OCI-LY1 (cell line): ENCODE data around the gene RASSF4.

Experiments
- H2AFZ ChIP-seq: fragments of 200-600 bp; sonication (generic), shearing (Covaris generic); 2 replicates; pipeline ENCODE4 v1.6.0; 2014; ENCODE audit warnings: antibody characterized with exemption, mild to moderate bottlenecking, low read length
- H3F3A ChIP-seq: fragments of 200-600 bp; sonication (generic), shearing (Covaris generic); 2 replicates; pipeline ENCODE4 v1.6.0; 2014; ENCODE audit warnings: mild to moderate bottlenecking, antibody characterized with exemption, low read length, moderate library complexity; ENCODE audit not compliant: insufficient read depth
- H3K27ac ChIP-seq: fragments of 200-600 bp; sonication (generic); 2 replicates; pipeline ENCODE4 v1.5.1; 2014; ENCODE audit warnings: low read length, mixed run types, mild to moderate bottlenecking, low read depth; ENCODE audit not compliant: poor library complexity, severe bottlenecking
- H3K27me3 ChIP-seq: fragments of 200-600 bp; sonication (generic); 2 replicates; pipeline ENCODE4 v1.6.0; 2014; ENCODE audit warnings: antibody characterized with exemption, mild to moderate bottlenecking, low read length, moderate library complexity; ENCODE audit not compliant: insufficient read depth
- H3K36me3 ChIP-seq: fragments of 200-600 bp; sonication (generic); 2 replicates; pipeline ENCODE4 v1.6.1; 2014; ENCODE audit warnings: mild to moderate bottlenecking, antibody characterized with exemption, low read length, moderate library complexity, mixed read lengths; ENCODE audit not compliant: insufficient read depth
- H3K4me1 ChIP-seq: fragments of 200-600 bp; sonication (generic); 2 replicates; pipeline ENCODE4 v1.5.1; 2014; ENCODE audit warnings: mild to moderate bottlenecking, low read length, moderate library complexity; ENCODE audit not compliant: insufficient read depth, severe bottlenecking
- H3K4me2 ChIP-seq: fragments of 200-600 bp; sonication (generic), shearing (Covaris generic); 2 replicates; pipeline ENCODE4 v1.6.1; 2014; ENCODE audit warnings: low read length
- H3K4me3 ChIP-seq: fragments of 200-600 bp; sonication (generic); 2 replicates; pipeline ENCODE4 v1.5.1; 2014; ENCODE audit warnings: low read length, low read depth, mild to moderate bottlenecking, mixed read lengths; ENCODE audit not compliant: poor library complexity, severe bottlenecking
- H3K79me2 ChIP-seq: fragments of 200-600 bp; shearing (Covaris generic); 2 replicates; pipeline ENCODE4 v1.6.1; 2016; ENCODE audit warnings: mixed run types, low read length, mixed read lengths; ENCODE audit not compliant: insufficient read depth
- H3K9ac ChIP-seq: fragments of 200-600 bp; sonication (generic), shearing (Covaris generic); 2 replicates; pipeline ENCODE4 v1.6.1; 2014; ENCODE audit warnings: mild to moderate bottlenecking, low read length, mixed read lengths
- H3K9me2 ChIP-seq: fragments of 200-600 bp; sonication (generic), shearing (Covaris generic); 2 replicates; pipeline ENCODE4 v1.6.1; 2014; ENCODE audit warnings: low read depth, mild to moderate bottlenecking, low read length, mixed read lengths
- H3K9me3 ChIP-seq: fragments of 200-600 bp; shearing (Covaris generic); 2 replicates; pipeline ENCODE4 v1.6.1; 2014; ENCODE audit warnings: low read length, mixed read lengths
- H4K20me1 ChIP-seq: fragments of 200-600 bp; sonication (generic), shearing (Covaris generic); 2 replicates; pipeline ENCODE4 v1.6.0; 2016; ENCODE audit warnings: mild to moderate bottlenecking, low read length; ENCODE audit not compliant: insufficient read depth
- EZH2 ChIP-seq: fragments of 200-600 bp; sonication (generic), shearing (Covaris generic); IDR thresholded peaks from 2 replicates; pipeline ENCODE4 v1.8.0; 2017; ENCODE audit warnings: borderline replicate concordance, mixed run types, mild to moderate bottlenecking, antibody characterized with exemption, low read length, moderate library complexity, mixed read lengths
- TF ChIP-seq, protein P1 (sequence below): fragments of 200-600 bp; sonication (generic), shearing (Covaris generic); IDR thresholded peaks from 2 replicates; pipeline ENCODE4 v1.5.1; 2017; ENCODE audit warnings: mild to moderate bottlenecking, antibody characterized with exemption, low read length, moderate library complexity, mixed read lengths

Gene RASSF4

DNA sequence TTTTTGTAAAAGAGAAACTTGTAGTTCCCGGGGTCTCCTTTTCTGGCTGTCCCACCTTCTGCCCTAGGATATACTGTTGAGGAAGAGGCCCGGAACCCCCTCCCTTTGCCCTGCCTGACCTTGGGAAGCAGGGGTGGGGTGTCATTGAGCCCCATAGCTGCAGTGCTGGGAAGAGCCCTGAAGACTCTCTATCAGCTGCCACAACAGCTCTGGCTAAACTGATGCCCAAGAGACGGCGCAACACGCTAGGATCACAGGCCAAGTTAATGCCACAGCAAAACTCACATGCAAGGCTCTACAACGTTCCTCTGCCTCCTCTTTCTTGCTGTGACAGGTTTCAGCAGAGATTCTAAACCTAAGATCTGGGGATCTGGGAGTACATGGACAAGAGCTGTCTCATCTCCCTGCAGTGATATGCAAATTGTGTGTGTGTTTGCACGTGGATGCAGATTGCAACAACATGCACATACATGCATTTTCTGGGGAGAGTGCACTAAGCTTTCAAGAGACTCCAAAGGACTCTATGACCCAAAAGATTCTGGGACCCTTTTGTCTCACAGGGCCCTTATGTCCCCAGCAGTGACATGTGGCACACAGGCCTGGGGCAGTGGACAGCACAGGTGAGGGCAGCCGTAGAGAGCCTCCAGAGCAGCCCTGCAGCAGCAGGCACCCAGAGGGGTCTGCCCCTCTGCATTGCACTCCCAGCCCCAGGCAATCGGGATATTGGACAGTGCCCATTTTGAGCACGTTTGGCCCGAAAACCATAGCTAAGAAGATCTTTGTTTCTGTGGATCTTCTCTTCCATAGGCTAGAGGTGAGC, 2.5 kb downstream of the RASSF4 start:
- Histone ChIP-seq H3K4me2 (no peak overlapping the region), H3K27me3 (no peaks in the 10 kb centered on the region), H3K27ac (no peak overlapping the region), H3F3A (no peaks in the 10 kb centered on the region), H3K4me1 (peaks cover 19% of the 10 kb centered on the region), H2AFZ (no peak overlapping the region), H3K36me3 (no peaks in the 10 kb centered on the region), H3K9me3 (no peaks in the 10 kb centered on the region), H3K9ac (no peak overlapping the region), H3K79me2 (no peaks in the 10 kb centered on the region), H4K20me1 (no peaks in the 10 kb centered on the region), H3K4me3 (no peak overlapping the region), H3K9me2 (no peaks in the 10 kb centered on the region)
- TF ChIP-seq, protein P1, sequence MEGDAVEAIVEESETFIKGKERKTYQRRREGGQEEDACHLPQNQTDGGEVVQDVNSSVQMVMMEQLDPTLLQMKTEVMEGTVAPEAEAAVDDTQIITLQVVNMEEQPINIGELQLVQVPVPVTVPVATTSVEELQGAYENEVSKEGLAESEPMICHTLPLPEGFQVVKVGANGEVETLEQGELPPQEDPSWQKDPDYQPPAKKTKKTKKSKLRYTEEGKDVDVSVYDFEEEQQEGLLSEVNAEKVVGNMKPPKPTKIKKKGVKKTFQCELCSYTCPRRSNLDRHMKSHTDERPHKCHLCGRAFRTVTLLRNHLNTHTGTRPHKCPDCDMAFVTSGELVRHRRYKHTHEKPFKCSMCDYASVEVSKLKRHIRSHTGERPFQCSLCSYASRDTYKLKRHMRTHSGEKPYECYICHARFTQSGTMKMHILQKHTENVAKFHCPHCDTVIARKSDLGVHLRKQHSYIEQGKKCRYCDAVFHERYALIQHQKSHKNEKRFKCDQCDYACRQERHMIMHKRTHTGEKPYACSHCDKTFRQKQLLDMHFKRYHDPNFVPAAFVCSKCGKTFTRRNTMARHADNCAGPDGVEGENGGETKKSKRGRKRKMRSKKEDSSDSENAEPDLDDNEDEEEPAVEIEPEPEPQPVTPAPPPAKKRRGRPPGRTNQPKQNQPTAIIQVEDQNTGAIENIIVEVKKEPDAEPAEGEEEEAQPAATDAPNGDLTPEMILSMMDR: no peak
- TF ChIP-seq EZH2: no peak

GRCh38 chr10:44962870-44963738, 3.5 kb downstream of the RASSF4 start:
- TF ChIP-seq EZH2: no peak
- TF ChIP-seq, protein P1: no peak
- Histone ChIP-seq H3K79me2 (no peaks in the 10 kb centered on the region), H3K36me3 (no peaks in the 10 kb centered on the region), H3K4me3 (no peak overlapping the region), H3K27me3 (no peaks in the 10 kb centered on the region), H3K9ac (no peak overlapping the region), H3K4me2 (no peak overlapping the region), H2AFZ (no peak overlapping the region), H3F3A (no peaks in the 10 kb centered on the region), H4K20me1 (no peaks in the 10 kb centered on the region), H3K4me1 (peaks cover 19% of the 10 kb centered on the region), H3K27ac (no peak overlapping the region), H3K9me2 (no peaks in the 10 kb centered on the region), H3K9me3 (no peaks in the 10 kb centered on the region)

GRCh38 chr10:44963772-44964633, 4.4 kb downstream of the RASSF4 start:
- Histone ChIP-seq H4K20me1 (no peaks in the 10 kb centered on the region), H3K27me3 (no peaks in the 10 kb centered on the region), H3K4me1 (peaks cover 12% of the 10 kb centered on the region), H3F3A (no peaks in the 10 kb centered on the region), H3K9me3 (no peaks in the 10 kb centered on the region), H3K4me2 (no peak overlapping the region), H3K36me3 (no peaks in the 10 kb centered on the region), H2AFZ (no peak overlapping the region), H3K79me2 (no peaks in the 10 kb centered on the region), H3K9ac (no peak overlapping the region), H3K27ac (no peak overlapping the region), H3K9me2 (no peaks in the 10 kb centered on the region), H3K4me3 (no peak overlapping the region)
- TF ChIP-seq EZH2: no peak
- TF ChIP-seq, protein P1: no peak
